Measurements from ENCODE around the gene SSTR5. TPM values are rescaled to one million over a fixed set of nuclear protein-coding genes. Genes with fewer than 3 reads are reported as not detected.

The SSTR5 gene
- total RNA-seq, 1 donor from 2014 or later = 0.57 TPM

DNA sequence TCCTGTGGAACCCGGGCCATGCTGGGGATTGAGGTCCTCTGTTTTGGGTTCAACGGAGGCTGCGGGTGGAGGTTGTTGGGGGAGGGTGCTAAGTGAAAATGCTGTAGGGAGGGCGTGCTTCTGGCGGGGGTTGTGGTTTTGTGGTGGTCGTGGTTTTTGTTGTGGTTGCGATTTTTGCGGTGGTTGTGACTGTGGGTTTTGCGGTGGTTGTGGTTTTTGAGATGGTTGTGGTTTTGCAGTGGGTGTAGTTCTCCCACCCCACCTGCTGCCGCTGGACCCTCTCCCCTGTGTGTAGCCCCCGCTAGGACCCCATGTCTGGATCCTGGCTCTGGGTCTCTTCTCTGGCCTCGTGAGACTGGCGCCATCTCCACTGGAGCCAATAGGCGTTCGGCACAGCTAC, 4.9 kb upstream of the SSTR5 start:
- intact Hi-C loops (cut with DNase I) = no loop called here
- DNase-seq (ENCODE audit: low spot score) = no peak

DNA sequence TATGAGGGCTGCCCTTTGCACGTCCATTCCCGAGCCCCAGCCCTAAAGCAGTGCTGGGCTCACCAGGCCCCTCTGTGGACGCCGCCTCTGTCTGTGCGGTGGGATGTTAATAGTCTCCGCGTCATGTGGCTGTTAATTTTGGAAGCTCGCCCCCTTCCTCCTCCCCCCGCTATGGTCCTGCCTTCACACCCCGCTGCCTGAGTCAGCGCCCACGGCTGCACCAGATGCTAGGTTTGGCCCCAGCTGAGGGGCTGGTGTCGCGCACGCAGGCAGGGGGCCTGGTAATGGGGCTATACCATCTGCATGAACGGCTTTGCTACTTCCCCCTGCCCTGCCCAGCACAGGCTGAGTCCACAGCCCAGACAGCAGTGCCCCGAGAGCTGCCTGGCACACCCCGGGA, 4.1 kb upstream of the SSTR5 start:
- intact Hi-C loops (cut with DNase I) = no loop called here
- DNase-seq (ENCODE audit: low spot score) = no peak

DNA sequence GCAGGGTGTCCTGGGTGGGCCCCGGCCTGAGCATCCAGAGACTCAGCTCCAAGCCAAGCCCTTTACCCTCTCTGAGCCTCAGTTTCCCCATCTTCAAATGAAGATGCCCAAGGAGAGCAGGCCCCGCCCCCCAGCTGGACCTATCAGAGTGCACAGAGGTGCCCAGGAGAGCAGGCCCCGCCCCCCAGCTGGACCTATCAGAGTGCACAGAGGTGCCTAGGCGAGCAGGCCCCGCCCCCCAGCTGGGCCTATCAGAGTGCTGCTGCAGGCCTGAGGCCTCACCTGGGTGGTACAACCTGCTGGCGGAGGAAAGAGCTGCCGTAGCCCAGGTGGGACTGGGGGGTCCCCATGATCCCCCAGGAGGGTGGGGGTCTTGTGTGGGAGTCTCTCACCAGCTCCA, 3.4 kb upstream of the SSTR5 start:
- intact Hi-C loops (cut with DNase I) = no loop called here
- no peak for DNase-seq (ENCODE audit: low spot score)

DNA sequence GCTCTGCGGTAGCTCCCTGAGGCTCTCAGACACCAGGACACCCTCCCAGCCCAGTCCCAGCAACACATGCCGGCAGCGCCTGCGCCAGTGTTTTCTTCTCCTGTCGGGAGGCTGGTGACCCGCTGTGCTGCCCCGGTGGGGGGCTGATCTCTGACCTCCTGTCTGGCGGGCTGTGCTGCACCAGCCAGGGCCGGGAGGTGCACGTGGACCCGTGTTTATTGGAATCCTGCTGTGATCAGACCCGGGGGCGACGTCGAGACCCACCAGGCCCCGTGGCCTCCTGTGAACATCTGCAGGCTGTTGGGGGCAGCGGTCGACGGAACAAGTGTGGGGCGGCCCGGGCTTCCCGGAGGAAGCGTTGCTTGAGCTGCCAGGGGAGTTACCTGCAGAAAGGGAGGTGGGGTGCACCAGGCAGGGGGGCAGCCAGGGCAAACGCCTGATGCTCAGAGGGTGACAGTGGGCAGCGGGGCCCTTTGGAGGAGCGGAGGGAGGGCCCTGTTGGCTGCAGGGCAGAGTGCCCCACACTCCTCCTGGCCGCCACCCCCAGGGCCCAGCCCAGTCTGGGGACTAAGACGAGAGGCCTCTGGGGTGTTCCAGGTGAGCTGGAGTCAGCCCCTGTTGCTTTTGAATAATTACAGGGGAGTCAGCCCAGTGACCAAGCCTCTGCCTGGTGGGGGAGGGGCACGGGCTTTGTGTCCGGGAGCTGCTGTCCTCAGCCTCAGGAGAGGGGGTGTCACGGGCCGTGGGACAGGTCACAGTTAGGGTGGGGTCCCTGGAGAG, 2.3 kb upstream of the SSTR5 start:
- intact Hi-C loops (cut with DNase I) = no loop called here
- no peak for DNase-seq (ENCODE audit: low spot score)

DNA sequence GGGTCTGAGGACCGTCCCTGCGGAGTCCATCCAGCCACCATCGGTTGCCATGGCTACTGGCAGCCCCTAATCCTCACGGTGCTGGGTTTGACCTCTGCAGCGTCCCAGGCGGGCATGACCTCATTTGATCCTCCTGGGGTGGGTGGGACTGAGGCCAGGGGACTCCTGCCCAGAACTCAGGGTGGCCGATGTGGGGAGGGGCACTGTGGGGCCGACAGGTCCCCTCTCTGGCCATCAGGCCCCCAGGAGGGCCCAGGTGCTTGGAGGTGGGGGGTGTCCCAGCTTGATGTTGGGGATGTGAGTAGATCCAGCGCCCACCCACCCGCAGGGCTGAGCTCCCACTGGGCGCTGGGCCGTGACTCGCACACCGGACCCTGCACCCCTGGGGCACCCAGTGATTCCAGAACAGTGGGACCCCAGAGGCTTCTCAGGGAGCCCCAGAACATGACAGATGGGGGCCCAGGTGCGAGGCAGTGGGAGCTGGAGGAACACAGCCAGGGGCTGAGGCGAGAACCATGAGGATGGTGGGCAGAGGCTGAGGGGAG, 1.6 kb upstream of the SSTR5 start:
- intact Hi-C loops (cut with DNase I) = no loop called here
- DNase-seq (ENCODE audit: low spot score) = no peak

DNA sequence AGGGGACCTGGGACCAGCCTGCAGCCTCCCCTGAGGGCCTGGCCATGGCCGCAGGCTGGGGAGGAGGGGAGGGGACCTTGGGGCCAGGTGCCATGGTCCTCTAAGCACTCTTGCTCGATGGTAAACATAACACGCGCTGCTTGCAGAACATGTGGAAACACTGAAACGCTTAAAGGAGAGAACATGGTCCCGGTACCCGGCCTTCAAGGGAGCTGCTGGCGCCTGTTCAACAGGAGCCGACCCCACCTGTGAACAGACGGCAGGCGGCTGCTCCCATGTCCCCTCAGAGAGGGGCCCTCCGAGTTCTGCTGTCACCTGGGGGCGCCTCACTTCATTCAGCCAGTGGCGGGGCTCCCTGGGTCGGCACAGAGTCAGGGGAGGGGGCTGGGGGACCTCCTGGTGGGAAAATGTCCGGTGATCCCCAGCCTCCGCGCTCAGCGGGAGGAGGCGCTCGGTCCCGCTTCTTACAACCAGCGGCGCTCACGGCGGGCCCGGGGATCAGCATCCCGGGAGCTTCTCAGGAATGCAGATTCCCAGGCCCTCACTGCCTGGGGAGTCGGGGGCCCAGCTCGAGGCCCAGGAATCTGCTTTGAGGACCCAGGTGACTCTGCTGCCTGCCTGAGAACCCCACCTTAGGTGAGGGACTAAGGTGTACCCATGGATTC, 854 bp upstream of the SSTR5 start:
- DNase-seq (ENCODE audit: low spot score) = no peak
- intact Hi-C loops (cut with DNase I) = no loop called here

DNA sequence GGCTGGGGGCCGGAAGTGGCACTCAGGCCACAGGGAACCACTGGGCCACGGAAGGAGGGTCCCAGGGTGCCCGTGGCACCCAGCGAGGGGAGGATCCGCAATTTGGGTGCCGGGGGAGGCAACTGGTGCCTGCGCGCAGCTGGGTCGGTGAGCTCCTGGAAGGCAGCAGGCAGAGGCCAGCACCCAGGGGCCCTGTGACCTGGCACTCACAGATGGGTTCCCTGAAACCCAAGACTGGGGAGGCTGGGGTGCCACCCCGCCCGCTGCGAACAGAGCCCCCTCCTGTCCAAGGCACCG, 663 bp downstream of the SSTR5 start:
- DNase-seq (ENCODE audit: low spot score) = no peak
- intact Hi-C loops (cut with DNase I) = no loop called here

DNA sequence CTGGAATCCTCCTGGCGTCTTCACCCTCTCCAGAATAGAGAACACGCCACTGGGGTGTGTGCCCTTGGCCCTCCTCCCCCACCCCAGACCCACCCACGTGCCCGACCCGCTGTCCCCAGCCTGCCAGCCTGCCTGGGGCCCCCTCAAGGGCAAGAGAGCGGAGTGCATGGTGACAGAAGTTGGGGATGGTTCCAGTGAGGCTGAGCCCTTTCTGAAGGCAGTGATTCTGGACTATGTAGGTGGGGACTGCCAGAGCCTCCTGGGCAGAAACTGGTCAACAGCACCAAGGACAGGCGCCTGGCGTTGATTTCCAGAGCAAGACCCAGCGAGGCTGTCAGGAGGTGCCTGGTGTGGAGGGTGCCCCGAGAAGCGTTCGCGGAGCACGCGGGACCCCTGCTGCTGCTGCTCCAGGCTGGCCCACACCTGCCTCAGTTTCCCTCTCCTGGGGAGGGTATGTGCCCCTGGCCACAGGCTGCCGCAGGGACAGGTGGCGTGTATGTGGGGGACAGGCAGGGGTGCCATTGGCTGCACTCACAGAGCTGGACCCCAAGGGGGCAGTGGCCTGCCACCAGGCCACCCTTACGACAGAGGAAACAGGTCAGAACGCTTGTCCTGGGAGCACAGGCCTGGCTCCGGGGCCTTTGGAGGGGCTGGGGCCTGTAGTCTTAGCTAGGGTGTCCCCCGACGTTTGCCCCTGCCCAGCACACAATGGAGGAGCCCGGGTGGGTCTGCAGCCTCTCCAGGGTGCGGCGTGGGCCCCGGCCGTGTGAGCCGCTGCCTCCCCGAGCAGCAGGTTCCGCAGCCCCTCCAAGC, 1.2 kb downstream of the SSTR5 start:
- intact Hi-C loops (cut with DNase I) = no loop called here
- no peak for DNase-seq (ENCODE audit: low spot score)

DNA sequence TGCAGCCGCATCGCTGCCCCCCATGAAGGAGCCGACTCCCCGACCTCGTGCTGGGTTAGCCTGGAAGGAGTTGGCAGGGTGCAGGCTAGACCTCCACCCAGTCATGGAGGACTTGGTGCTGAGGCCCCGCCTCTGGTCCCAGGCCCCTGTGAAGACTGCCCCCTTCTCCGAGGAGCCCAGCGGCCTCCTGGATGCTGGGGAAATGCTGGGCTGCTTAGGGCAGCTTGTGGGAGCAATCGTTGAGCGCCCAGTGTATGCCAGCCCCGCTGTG, 1.8 kb downstream of the SSTR5 start:
- DNase-seq (ENCODE audit: low spot score) = no peak
- intact Hi-C loops (cut with DNase I) = no loop called here

DNA sequence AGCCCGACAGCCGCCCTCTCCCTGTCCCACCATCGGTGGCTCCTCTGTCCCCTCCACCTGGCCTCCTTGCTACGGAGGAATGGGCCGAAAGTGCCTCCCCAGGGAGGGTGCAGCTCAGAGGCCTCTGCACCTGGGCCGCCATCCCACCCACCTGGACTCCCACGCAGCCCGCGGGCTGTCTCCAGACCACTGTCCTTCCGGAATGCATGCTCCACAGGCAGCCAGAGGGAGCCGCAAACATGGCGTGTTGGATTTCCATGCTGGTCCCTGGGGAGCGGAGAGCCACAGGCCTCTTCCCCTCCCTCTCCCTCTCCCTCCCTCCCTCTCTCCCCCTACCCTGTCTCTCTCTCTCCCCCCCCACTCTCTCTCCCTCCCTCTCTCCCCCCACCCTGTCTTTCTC, 3.0 kb downstream of the SSTR5 start:
- intact Hi-C loops (cut with DNase I) = no loop called here
- DNase-seq (ENCODE audit: low spot score) = no peak

DNA sequence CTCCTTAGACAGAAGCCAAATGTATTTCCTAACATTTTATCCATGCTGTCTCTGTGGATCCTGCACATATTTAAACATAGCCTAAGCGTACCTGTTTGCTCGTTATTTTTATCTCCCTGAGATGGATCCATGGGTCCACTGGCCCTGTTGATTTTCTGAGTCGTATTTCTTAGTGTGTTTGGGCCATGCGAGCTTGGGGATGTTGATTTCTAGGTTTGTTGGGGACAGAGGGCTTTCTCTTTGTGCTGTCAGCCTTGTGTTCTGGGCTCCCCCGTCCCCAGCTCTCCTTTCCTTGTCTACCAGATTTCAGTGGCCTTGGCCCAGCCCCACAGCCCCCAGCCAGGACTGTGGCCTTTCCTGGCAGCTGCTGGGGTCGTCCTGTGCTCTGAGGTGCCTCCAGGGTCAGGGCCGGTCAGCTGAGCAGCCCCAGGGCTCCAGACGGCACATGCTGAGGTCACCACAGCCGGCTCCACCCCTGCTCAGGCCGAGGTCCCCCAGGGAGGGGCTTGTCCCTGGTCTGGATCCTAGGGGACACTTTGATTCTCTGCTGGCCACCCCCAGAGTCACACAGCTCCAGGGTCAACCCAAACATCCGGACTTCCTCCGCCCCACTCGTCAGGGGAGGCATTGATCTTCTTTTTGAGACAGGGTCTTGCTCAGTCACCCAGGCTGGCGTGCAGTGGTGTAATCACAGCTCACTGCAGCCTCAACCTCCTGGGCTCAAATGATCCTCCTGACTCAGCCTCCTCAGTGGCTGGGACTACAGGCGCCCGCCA, 4.4 kb downstream of the SSTR5 start:
- intact Hi-C loops (cut with DNase I) = no loop called here
- no peak for DNase-seq (ENCODE audit: low spot score)

DNA sequence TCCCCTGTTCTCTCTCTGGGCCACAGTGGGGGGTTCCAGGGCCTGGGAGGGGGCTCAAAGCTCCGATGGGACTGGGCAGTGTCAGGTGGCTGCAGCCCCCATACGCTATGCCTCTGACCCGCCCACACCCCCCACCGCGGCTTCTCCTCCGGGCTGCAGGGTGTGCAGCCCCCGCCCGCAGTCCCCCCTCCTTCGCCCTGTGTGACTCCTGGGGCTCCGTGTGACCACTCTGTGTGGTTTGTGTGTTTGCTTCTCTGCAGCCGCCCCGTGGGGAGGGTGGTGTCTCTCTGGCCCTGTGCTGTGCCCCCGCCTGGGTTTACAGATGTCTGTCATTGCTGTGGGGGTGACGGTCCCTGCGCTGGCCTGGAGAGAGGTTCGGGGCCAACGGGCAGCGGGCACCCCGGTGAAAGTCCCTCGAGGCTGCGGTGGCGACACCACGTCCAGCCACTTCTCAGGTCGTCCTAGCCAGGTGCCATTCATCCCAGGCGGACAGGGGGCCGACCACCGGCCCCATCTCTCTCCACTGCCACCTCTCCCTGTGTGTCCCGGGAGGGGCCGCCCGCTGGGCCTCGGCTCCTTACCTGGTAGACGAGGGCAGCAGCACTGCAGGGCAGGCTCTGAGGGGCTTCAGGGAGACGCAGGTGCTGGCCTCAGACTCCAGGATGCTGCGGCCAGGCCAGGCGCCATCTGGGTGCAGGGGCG, 5.5 kb downstream of the SSTR5 start:
- intact Hi-C loops (cut with DNase I) = no loop called here
- DNase-seq (ENCODE audit: low spot score) = no peak

DNA sequence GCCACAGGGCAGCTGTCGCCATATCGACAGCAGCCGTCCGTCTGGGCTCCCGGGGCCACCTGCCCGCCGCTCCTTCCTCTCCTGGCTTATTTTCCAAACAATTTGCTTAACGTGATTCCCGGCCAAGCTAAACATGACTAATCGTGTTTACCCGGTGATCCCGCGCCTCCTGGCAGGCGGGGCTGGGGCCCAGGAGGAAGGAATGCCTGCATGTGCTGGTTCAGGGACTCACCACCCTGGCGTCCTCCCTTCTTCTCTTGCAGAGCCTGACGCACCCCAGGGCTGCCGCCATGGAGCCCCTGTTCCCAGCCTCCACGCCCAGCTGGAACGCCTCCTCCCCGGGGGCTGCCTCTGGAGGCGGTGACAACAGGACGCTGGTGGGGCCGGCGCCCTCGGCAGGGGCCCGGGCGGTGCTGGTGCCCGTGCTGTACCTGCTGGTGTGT, 6.1 kb downstream of the SSTR5 start:
- intact Hi-C loops (cut with DNase I) = no loop called here
- DNase-seq (ENCODE audit: low spot score) = no peak

DNA sequence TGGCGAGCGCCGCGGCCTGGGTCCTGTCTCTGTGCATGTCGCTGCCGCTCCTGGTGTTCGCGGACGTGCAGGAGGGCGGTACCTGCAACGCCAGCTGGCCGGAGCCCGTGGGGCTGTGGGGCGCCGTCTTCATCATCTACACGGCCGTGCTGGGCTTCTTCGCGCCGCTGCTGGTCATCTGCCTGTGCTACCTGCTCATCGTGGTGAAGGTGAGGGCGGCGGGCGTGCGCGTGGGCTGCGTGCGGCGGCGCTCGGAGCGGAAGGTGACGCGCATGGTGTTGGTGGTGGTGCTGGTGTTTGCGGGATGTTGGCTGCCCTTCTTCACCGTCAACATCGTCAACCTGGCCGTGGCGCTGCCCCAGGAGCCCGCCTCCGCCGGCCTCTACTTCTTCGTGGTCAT, 6.8 kb downstream of the SSTR5 start:
- intact Hi-C loops (cut with DNase I) = no loop called here
- DNase-seq (ENCODE audit: low spot score) = no peak

DNA sequence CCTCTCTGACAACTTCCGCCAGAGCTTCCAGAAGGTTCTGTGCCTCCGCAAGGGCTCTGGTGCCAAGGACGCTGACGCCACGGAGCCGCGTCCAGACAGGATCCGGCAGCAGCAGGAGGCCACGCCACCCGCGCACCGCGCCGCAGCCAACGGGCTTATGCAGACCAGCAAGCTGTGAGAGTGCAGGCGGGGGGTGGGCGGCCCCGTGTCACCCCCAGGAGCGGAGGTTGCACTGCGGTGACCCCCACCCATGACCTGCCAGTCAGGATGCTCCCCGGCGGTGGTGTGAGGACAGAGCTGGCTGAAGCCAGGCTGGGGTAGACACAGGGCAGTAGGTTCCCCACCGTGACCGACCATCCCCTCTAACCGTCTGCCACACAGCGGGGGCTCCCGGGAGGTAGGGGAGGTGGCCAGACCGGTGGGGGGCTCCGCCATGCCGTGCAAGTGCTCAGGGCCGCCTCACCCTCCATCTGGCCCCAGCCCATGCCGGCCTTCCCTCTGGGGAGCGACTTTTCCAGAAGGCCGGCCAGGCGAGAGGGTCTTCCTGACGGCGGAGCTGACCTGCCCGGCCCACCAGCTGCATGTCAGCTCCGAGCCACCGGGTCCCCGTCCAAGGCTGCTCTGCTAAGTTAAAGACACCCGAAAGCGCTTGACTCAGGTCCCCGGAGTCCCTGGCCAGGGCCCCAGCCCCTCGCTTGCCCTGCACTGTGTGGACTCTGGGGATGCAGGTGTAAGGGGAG, 7.4 kb downstream of the SSTR5 start:
- no peak for DNase-seq (ENCODE audit: low spot score)
- intact Hi-C loops (cut with DNase I) = no loop called here

DNA sequence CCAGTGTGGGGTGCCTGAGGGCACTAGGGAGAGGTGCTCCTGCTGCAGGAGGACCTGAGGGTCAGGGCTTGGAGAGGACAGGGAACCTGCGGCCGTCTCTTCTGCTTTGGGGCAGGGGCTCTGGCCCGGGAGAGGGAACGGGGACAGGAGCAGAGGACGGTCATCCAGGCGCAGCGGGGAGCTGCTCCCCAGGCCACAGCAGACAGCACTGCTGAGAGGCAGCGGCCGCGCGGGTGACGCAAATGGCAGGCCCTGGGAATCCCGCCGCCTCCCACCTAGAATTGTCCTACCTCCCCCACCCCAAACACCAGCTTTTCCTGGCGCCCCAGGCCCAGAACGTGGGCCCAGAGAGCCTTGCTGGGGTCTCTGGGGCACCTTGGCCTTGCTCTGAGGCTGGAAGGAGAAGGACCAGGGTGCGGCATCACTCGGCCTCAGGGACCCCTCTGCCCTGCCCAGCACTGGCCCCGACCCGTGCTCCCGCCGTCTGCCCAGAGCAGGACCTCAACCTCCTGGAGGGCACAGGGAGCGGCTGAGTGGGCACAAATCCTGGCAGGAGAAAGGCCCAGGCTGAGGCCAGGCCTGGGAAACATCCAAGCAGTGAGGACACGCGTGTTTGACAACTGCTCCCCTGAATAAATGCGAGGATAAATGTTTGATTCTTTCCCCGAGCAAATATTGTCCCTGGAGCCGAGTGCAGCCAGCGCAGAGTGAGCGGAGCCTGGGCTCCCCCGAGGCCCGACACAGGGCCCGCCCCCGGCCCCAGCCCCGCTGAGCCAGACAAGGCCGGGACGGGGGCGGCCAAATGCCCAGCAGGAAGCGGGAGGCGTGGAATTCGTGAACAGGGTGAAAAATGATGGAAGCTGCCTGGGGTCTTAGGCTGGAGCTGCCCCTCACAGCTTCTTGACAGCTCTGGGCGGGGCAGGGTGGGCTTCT, 8.5 kb downstream of the SSTR5 start:
- DNase-seq (ENCODE audit: low spot score) = no peak
- intact Hi-C loops (cut with DNase I) = no loop called here

DNA sequence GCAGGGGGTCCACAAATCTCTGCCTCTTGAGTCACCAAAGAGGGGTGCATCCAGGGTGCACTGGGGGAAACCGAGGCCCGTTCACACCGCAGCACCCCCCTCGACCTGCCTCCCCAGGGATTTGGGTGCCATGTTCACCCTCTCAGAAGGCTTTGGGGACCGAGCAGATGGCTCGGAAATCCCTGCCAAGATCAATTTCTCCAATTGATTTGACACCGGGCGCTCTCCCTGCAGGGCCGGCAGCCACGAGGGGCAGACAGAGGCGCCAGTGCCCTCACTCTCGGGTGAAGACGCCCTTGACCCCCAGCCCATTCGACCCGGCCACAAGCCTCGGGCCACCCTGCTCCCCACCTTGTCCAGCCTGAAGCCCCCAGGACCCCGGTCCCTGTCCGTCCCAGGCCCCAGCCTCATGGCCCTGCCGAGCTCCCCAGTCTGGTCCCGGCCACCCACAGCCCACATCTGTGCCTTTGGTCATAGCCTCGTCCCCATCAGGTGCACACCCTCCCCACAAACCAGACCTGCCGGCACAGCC, 9.3 kb downstream of the SSTR5 start:
- intact Hi-C loops (cut with DNase I) = no loop called here
- DNase-seq (ENCODE audit: low spot score) = no peak

Data from cardiac septum (tissue), 1 donor.